K562 (cell line): ENCODE measurements around the gene CKAP2. TPM values are rescaled to one million over a fixed set of nuclear protein-coding genes. Genes with fewer than 3 reads are reported as not detected.
A peak's percentile ranks its signal among the peaks of the same experiment; 100 is the strongest.

Experiments
- ATF1 ChIP-seq, 2 experiments: fragments of 450-650 bp in 1 of 2; IDR thresholded peaks; 2 replicates each; pipeline ENCODE4 v1.6.1; 2016; ENCODE audit warnings: missing compliant biosample characterization in 1 of 2, missing genetic modification characterization in 1 of 2
- ATF7 ChIP-seq: fragments of 450-650 bp; IDR thresholded peaks from 2 replicates; pipeline ENCODE4 v1.7.1; 2014; ENCODE audit warnings: mild to moderate bottlenecking, moderate library complexity
- CCNT2 ChIP-seq: IDR thresholded peaks from 2 replicates; pipeline ENCODE4 v1.6.1; 2011; ENCODE audit warnings: borderline replicate concordance, low read depth, mild to moderate bottlenecking, moderate library complexity, mixed read lengths, low read length; ENCODE audit not compliant: insufficient read length; ENCODE audit errors: extremely low read depth
- ESRRA ChIP-seq: fragments of 450-650 bp; IDR thresholded peaks from 2 replicates; pipeline ENCODE4 v1.6.1; 2014; ENCODE audit warnings: low read depth, mild to moderate bottlenecking, moderate library complexity, borderline replicate concordance
- FIP1L1 ChIP-seq: fragments of 200-400 bp; formaldehyde crosslinking; IDR thresholded peaks from 2 replicates; pipeline ENCODE4 v1.6.1; 2018; ENCODE audit warnings: mild to moderate bottlenecking, low read depth, low read length; ENCODE audit not compliant: poor library complexity, severe bottlenecking
- HMGN3 ChIP-seq: IDR thresholded peaks from 2 replicates; pipeline ENCODE4 v1.6.1; 2011; ENCODE audit warnings: borderline replicate concordance, low read depth, mild to moderate bottlenecking, mixed read lengths, low read length; ENCODE audit not compliant: insufficient read length; ENCODE audit errors: extremely low read depth
- ILF3 ChIP-seq: fragments of 450-650 bp; IDR thresholded peaks from 2 replicates; pipeline ENCODE4 v1.6.1; 2018; ENCODE audit warnings: antibody characterized with exemption, mild to moderate bottlenecking, moderate library complexity, borderline replicate concordance
- JUND ChIP-seq, 2 experiments: IDR thresholded peaks; 2 replicates in 1 of 2; 3 replicates in 1 of 2; pipeline ENCODE4 v1.6.1; 2011; ENCODE audit warnings: borderline replicate concordance in 2 of 2, low read depth in 2 of 2, low read length in 2 of 2, improper control_type of control experiment in 1 of 2, missing biosample characterization in 1 of 2, missing genetic modification characterization in 1 of 2, missing genetic modification reagents in 1 of 2
- KDM5B ChIP-seq: fragments of 200-600 bp; sonication (generic); IDR thresholded peaks from 2 replicates; pipeline ENCODE4 v1.6.1; 2012; ENCODE audit warnings: low read depth, mild to moderate bottlenecking, moderate library complexity, low read length, control low read depth, inconsistent platforms; ENCODE audit not compliant: insufficient replicate concordance
- KLF16 ChIP-seq: IDR thresholded peaks from 2 replicates; pipeline ENCODE4 v1.6.1; 2016; ENCODE audit warnings: antibody characterized with exemption
- L3MBTL2 ChIP-seq: fragments of 450-650 bp; IDR thresholded peaks from 2 replicates; pipeline ENCODE4 v1.6.1; 2016; ENCODE audit warnings: mild to moderate bottlenecking, moderate library complexity
- NR2C2 ChIP-seq, 2 experiments: fragments of 200-800 bp in 1 of 2; sonication (Bioruptor generic) in 1 of 2; sonication (generic) in 1 of 2; formaldehyde crosslinking in 1 of 2; IDR thresholded peaks; 2 replicates each; pipeline versions ENCODE4 v1.6.1 to v1.8.0; 2016 to 2022; ENCODE audit warnings: mild to moderate bottlenecking in 1 of 2, missing compliant biosample characterization in 1 of 2, missing genetic modification characterization in 1 of 2, missing genetic modification reagents in 1 of 2
- POLR2H ChIP-seq: IDR thresholded peaks from 2 replicates; pipeline ENCODE4 v1.6.1; 2016; ENCODE audit warnings: missing genetic modification characterization, low read depth, mild to moderate bottlenecking, control low read depth, missing compliant biosample characterization, moderate library complexity
- RAD21 ChIP-seq, 2 experiments: fragments of 250-450 bp in 1 of 2; fragments of 450-650 bp in 1 of 2; sonication (Bioruptor Pico) in 1 of 2; formaldehyde crosslinking in 1 of 2; IDR thresholded peaks in 1 of 2; conservative IDR thresholded peaks in 1 of 2; 2 replicates each; pipeline versions ENCODE4 v1.4.0 to v1.8.0; 2020 to 2022; ENCODE audit warnings: mild to moderate bottlenecking in 2 of 2, moderate library complexity in 1 of 2
- ZBTB11 ChIP-seq, 3 experiments: fragments of 200-800 bp in 1 of 3; fragments of 250-450 bp in 1 of 3; fragments of 450-650 bp in 1 of 3; sonication (Bioruptor Pico) in 1 of 3; sonication (Bioruptor generic) in 1 of 3; formaldehyde crosslinking in 1 of 3; IDR thresholded peaks; 2 replicates each; pipeline versions ENCODE4 v1.6.1 to v1.8.0; 2016 to 2022; ENCODE audit warnings: mild to moderate bottlenecking in 2 of 3, missing genetic modification characterization in 2 of 3, missing compliant biosample characterization in 1 of 3, moderate library complexity in 1 of 3
- ZBTB7A ChIP-seq: IDR thresholded peaks from 2 replicates; pipeline ENCODE4 v1.6.1; 2011; ENCODE audit warnings: low read depth, mild to moderate bottlenecking, low read length, moderate library complexity, borderline replicate concordance; ENCODE audit not compliant: control insufficient read depth
- ZNF76 ChIP-seq: fragments of 250-450 bp; sonication (Bioruptor Pico); IDR thresholded peaks from 2 replicates; pipeline ENCODE4 v1.4.0; 2020; ENCODE audit warnings: mild to moderate bottlenecking, moderate library complexity, borderline replicate concordance
- polyA plus RNA-seq, 8 experiments: library from polyadenylated mRNA; depleted of rRNA in 4 of 8; stranded (reverse) in 5 of 8; unstranded in 3 of 8; fragments of >200 nt; fragmentation: Nextera tagmentation in 2 of 8; fragmentation: Illumina TruSeq in 1 of 8; extraction: Ambion mirVana in 2 of 8; extraction: Trizol in 1 of 8; gene quantifications; 2 replicates each; pipeline versions ENCODE4 v1.2.1 to v1.2.3, GENCODE V29; 2011 to 2014; ENCODE audit warnings: inconsistent platforms in 1 of 8, missing spikeins in 1 of 8
- total RNA-seq, 7 experiments: library from RNA; depleted of rRNA in 6 of 7; stranded (reverse); fragments of >200 nt in 6 of 7; fragmentation: Illumina TruSeq in 2 of 7; extraction: Trizol in 2 of 7; gene quantifications; 2 replicates each; pipeline versions ENCODE4 v1.2.1 to v1.2.3, GENCODE V29; 2011 to 2021; ENCODE audit warnings: low replicate concordance in 1 of 7
- TF ChIP-seq, protein P1 (sequence below), 3 experiments: IDR thresholded peaks in 2 of 3; conservative IDR thresholded peaks in 1 of 3; 2 replicates each; pipeline ENCODE4 v1.5.1; 2011 to 2012; ENCODE audit warnings: low read length in 3 of 3, mild to moderate bottlenecking in 3 of 3, control low read depth in 2 of 3, improper control_type of control experiment in 1 of 3, inconsistent platforms in 1 of 3, low read depth in 1 of 3, mixed read lengths in 1 of 3, moderate library complexity in 1 of 3; ENCODE audit not compliant: insufficient read depth in 2 of 3

CKAP2 gene
- total and polyA plus RNA-seq, 9 of the 15 experiments (the other 6 are each of a cell fraction or from before 2014, with no cell fraction given): 21.9 to 63.5 (median 34.8) TPM

DNA sequence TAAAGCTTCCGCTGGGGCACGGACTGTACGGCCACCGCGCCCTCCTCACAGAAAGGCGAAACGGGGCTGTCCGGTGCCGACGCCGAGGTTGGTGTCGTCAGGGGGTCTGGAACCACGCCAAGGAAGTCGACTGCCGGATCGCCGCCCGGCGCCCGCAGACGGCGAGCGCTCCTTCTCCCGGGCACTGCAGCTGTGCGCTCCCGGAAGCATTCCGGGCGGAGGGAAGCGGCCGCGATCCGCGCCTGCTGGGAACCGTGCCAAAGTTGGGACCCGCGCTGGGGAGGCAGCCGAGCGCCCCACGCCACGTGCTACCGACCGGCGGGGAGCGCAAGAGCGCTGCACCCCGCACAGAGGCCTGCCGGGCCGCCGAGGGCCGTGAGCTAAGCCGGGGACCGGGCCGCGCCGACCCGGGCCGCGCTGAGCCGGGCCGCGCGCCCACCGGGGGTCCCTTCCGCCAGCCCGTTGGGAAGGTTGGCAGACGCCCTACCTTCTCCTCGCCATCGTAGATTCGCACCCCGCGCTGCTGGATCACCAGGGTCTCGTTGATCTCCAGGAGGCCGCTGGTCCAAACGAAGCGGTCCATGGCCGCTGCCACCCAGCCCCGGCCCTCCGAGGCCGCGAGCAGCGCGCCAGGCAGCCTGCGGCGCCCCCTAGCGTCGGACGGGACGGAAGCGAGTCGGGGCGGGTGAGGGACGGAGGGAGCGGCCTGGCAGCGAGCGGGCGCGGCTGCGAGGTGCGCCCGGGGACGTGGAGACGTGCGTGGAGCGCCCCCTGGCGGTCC lies 5.1 kb upstream of the CKAP2 start, which contains the start of gene VPS36 (continued):
- TF ChIP-seq HMGN3: peak; percentile 59
- TF ChIP-seq ESRRA: peak; percentile 10; the same call in 1 of the 2 replicates
- TF ChIP-seq KLF16: 0 out of 2 replicates have a peak, but pooled peaks have one; percentile 17
- TF ChIP-seq ATF1 (CRISPR knock-in tag; IDR thresholded peaks at IDR 0.05): no peak
- peak; percentile 66 for TF ChIP-seq ATF1 (tag; IDR thresholded peaks at IDR 0.05)
- TF ChIP-seq L3MBTL2: peak; percentile 84
- peak; percentile 54; the same call in 1 of the 2 replicates for TF ChIP-seq ZBTB7A
- peak; percentile 49; the same call in 1 of the 2 replicates for TF ChIP-seq POLR2H
- TF ChIP-seq RAD21 (CRISPR knock-in tag; conservative IDR thresholded peaks at IDR 0.05 in 1 of 2, IDR thresholded peaks at IDR 0.05 in 1 of 2): peak; percentile 81 to 85
- TF ChIP-seq ATF7: peak; percentile 49
- peak; percentile 73 for TF ChIP-seq CCNT2
- peak; percentile 78; the same call in 1 of the 2 replicates for TF ChIP-seq ILF3
- no peak for TF ChIP-seq NR2C2 (CRISPR knock-in tag; IDR thresholded peaks at IDR 0.05)
- peak; percentile 82 for TF ChIP-seq NR2C2 (tag; IDR thresholded peaks at IDR 0.05)
- TF ChIP-seq, protein P1, sequence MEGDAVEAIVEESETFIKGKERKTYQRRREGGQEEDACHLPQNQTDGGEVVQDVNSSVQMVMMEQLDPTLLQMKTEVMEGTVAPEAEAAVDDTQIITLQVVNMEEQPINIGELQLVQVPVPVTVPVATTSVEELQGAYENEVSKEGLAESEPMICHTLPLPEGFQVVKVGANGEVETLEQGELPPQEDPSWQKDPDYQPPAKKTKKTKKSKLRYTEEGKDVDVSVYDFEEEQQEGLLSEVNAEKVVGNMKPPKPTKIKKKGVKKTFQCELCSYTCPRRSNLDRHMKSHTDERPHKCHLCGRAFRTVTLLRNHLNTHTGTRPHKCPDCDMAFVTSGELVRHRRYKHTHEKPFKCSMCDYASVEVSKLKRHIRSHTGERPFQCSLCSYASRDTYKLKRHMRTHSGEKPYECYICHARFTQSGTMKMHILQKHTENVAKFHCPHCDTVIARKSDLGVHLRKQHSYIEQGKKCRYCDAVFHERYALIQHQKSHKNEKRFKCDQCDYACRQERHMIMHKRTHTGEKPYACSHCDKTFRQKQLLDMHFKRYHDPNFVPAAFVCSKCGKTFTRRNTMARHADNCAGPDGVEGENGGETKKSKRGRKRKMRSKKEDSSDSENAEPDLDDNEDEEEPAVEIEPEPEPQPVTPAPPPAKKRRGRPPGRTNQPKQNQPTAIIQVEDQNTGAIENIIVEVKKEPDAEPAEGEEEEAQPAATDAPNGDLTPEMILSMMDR (IDR thresholded peaks at IDR 0.05 in 2 of 3, conservative IDR thresholded peaks at IDR 0.05 in 1 of 3; ENCODE audit: insufficient read depth in 2 of 3, low read depth in 1 of 3, low read length in 3 of 3): peak; percentile 94 to 97 (median 95)
- peak; percentile 84 for TF ChIP-seq FIP1L1
- TF ChIP-seq ZNF76: peak; percentile 23; the same call in 1 of the 2 replicates
- TF ChIP-seq ZBTB11 (CRISPR knock-in tag; IDR thresholded peaks at IDR 0.05): peak; percentile 52 to 95 (median 77); a peak in 5 of 6 replicates
- peak; percentile 50 for TF ChIP-seq JUND (IDR thresholded peaks at IDR 0.05; ENCODE audit: borderline replicate concordance, low read depth, low read length)
- TF ChIP-seq JUND (tag; IDR thresholded peaks at IDR 0.05; ENCODE audit: borderline replicate concordance, low read depth, low read length): no peak; the same call in 2 of the 3 replicates
- TF ChIP-seq KDM5B: peak; percentile 84
